Subcutaneous abdominal adipose tissue (tissue), 5 donors: ENCODE results near the gene CBLL1.
A peak's percentile ranks its signal among the peaks of the same experiment; 100 is the strongest.

ENCODE experiments used
- H3K27ac ChIP-seq: one replicate; pipeline ENCODE4 v1.7.0; 2013; ENCODE audit warnings: low read depth, mild to moderate bottlenecking, inconsistent platforms, low read length, moderate library complexity
- H3K27me3 ChIP-seq, 5 donors: one replicate each; pipeline ENCODE4 v1.7.0; 2013; ENCODE audit warnings: low read length in 5 of 5, inconsistent platforms in 1 of 5; ENCODE audit not compliant: control insufficient read depth in 5 of 5, insufficient read depth in 4 of 5
- H3K36me3 ChIP-seq, 5 donors: one replicate each; pipeline ENCODE4 v1.7.0; 2013; ENCODE audit warnings: low read length in 5 of 5; ENCODE audit not compliant: control insufficient read depth in 5 of 5, insufficient read depth in 5 of 5
- H3K4me1 ChIP-seq, 5 donors: one replicate each; pipeline ENCODE4 v1.7.0; 2013; ENCODE audit warnings: low read length in 5 of 5, mild to moderate bottlenecking in 3 of 5, moderate library complexity in 1 of 5; ENCODE audit not compliant: control insufficient read depth in 5 of 5, insufficient read depth in 5 of 5
- H3K4me3 ChIP-seq, 5 donors: one replicate each; pipeline ENCODE4 v1.7.0; 2013; ENCODE audit warnings: low read length in 5 of 5, low read depth in 1 of 5
- H3K9ac ChIP-seq, 5 donors: one replicate each; pipeline ENCODE4 v1.7.0; 2013; ENCODE audit warnings: low read length in 5 of 5, mild to moderate bottlenecking in 4 of 5, moderate library complexity in 3 of 5
- H3K9me3 ChIP-seq, 5 donors: one replicate each; pipeline ENCODE4 v1.7.0; 2013; ENCODE audit warnings: low read length in 5 of 5; ENCODE audit not compliant: control insufficient read depth in 5 of 5
- donor health status: healthy.
- donor health status: healthy.
- donor health status: healthy.
- donor health status: healthy.
- donor health status: healthy.

Gene CBLL1

GRCh38 chr7:107742678-107743566 is 1.0 kb upstream of the CBLL1 start:
- H3K9me3 ChIP-seq: no peaks in the 10 kb centered on the region
- H3K4me3 ChIP-seq: peak overlapping the region; percentile 73 to 99 (median 99)
- peak overlapping the region; percentile 54 to 99 (median 89) for H3K9ac ChIP-seq
- H3K36me3 ChIP-seq: no peaks in the 10 kb centered on the region
- H3K27me3 ChIP-seq: no peaks in the 10 kb centered on the region
- peak overlapping the region; percentile 95 for H3K27ac ChIP-seq
- peaks cover 7 to 30% (median 27%) of the 10 kb centered on the region in 5 donors for H3K4me1 ChIP-seq

GRCh38 chr7:107744345-107744750 is 406 bp downstream of the CBLL1 start:
- H3K27me3 ChIP-seq: no peaks in the 10 kb centered on the region
- H3K27ac ChIP-seq: peak overlapping the region; percentile 95
- peak overlapping the region; percentile 87 to 99 (median 98) for H3K9ac ChIP-seq
- peaks cover 0 to 7% (median 4%) of the 10 kb centered on the region in 5 donors for H3K36me3 ChIP-seq
- no peaks in the 10 kb centered on the region for H3K9me3 ChIP-seq
- peak overlapping the region; percentile 94 to 99 (median 99) for H3K4me3 ChIP-seq
- peaks cover 7 to 30% (median 27%) of the 10 kb centered on the region in 5 donors for H3K4me1 ChIP-seq

- Histone ChIP-seq H3K9me3 (no peaks in the 10 kb centered on the region), H3K27me3 (no peaks in the 10 kb centered on the region), H3K27ac (no peak overlapping the region), H3K36me3 (peaks cover 5 to 20% (median 10%) of the 10 kb centered on the region in 5 donors), H3K4me3 (no peak overlapping the region), H3K9ac (peak overlapping the region in 2 of 5 donors; percentile 53 to 99), H3K4me1 (peaks cover 7 to 30% (median 27%) of the 10 kb centered on the region in 5 donors)
Observed at GRCh38 chr7:107746006-107746405, 2.1 kb downstream of the CBLL1 start.

- H3K9ac ChIP-seq: no peak overlapping the region
- no peaks in the 10 kb centered on the region for H3K9me3 ChIP-seq
- peaks cover 0 to 4% (median 2%) of the 10 kb centered on the region in 5 donors for H3K4me1 ChIP-seq
- peaks cover 30 to 51% (median 41%) of the 10 kb centered on the region in 5 donors for H3K36me3 ChIP-seq
- no peak overlapping the region for H3K4me3 ChIP-seq
- no peak overlapping the region for H3K27ac ChIP-seq
- no peaks in the 10 kb centered on the region for H3K27me3 ChIP-seq
Observed at GRCh38 chr7:107751113-107751512, 7.2 kb downstream of the CBLL1 start.

GRCh38 chr7:107754642-107755041 is 10.7 kb downstream of the CBLL1 start:
- Histone ChIP-seq H3K27me3 (no peaks in the 10 kb centered on the region), H3K4me3 (no peak overlapping the region), H3K4me1 (no peaks in the 10 kb centered on the region), H3K9ac (no peak overlapping the region), H3K36me3 (peaks cover 54 to 73% (median 62%) of the 10 kb centered on the region in 5 donors), H3K9me3 (no peaks in the 10 kb centered on the region), H3K27ac (no peak overlapping the region)

GRCh38 chr7:107758667-107759066 is 14.7 kb downstream of the CBLL1 start:
- Histone ChIP-seq H3K9me3 (no peaks in the 10 kb centered on the region), H3K27ac (no peak overlapping the region), H3K9ac (no peak overlapping the region), H3K36me3 (peaks cover 35 to 59% (median 52%) of the 10 kb centered on the region in 5 donors), H3K27me3 (no peaks in the 10 kb centered on the region), H3K4me3 (no peak overlapping the region), H3K4me1 (no peaks in the 10 kb centered on the region)

GRCh38 chr7:107767391-107767790 is 23.4 kb downstream of the CBLL1 start:
- no peak overlapping the region for H3K9ac ChIP-seq
- no peaks in the 10 kb centered on the region for H3K4me1 ChIP-seq
- H3K4me3 ChIP-seq: no peak overlapping the region
- H3K27me3 ChIP-seq: no peaks in the 10 kb centered on the region
- H3K36me3 ChIP-seq: no peaks in the 10 kb centered on the region
- H3K9me3 ChIP-seq: no peaks in the 10 kb centered on the region
- no peak overlapping the region for H3K27ac ChIP-seq

- no peak overlapping the region for H3K27ac ChIP-seq
- no peak overlapping the region for H3K4me3 ChIP-seq
- H3K9ac ChIP-seq: no peak overlapping the region
- no peaks in the 10 kb centered on the region for H3K27me3 ChIP-seq
- no peaks in the 10 kb centered on the region for H3K9me3 ChIP-seq
- no peaks in the 10 kb centered on the region for H3K4me1 ChIP-seq
- H3K36me3 ChIP-seq: no peaks in the 10 kb centered on the region
Observed at GRCh38 chr7:107768263-107768662, 24.3 kb downstream of the CBLL1 start.

- H3K36me3 ChIP-seq: no peaks in the 10 kb centered on the region
- H3K4me3 ChIP-seq: no peak overlapping the region
- H3K9me3 ChIP-seq: no peaks in the 10 kb centered on the region
- H3K27me3 ChIP-seq: no peaks in the 10 kb centered on the region
- no peak overlapping the region for H3K27ac ChIP-seq
- H3K9ac ChIP-seq: no peak overlapping the region
- no peaks in the 10 kb centered on the region for H3K4me1 ChIP-seq
Observed at GRCh38 chr7:107773027-107773426, 29.1 kb downstream of the CBLL1 start.

- peaks cover 0 to 15% (median 0%) of the 10 kb centered on the region in 5 donors for H3K4me1 ChIP-seq
- H3K4me3 ChIP-seq: no peak overlapping the region
- no peak overlapping the region for H3K9ac ChIP-seq
- H3K27ac ChIP-seq: no peak overlapping the region
- no peaks in the 10 kb centered on the region for H3K9me3 ChIP-seq
- H3K27me3 ChIP-seq: no peaks in the 10 kb centered on the region
- H3K36me3 ChIP-seq: no peaks in the 10 kb centered on the region
Observed at GRCh38 chr7:107777702-107778101, 33.8 kb downstream of the CBLL1 start.
